ENCODE measurements around the gene DLK1.

The DLK1 gene

GRCh38 chr14:100736269-100737180 lies 9.8 kb downstream of the DLK1 start:
- Histone ChIP-seq H3K9me3 (no peaks in the 10 kb centered on the region), H3K4me3 (ENCODE audit: low read depth, low read length) (no peak overlapping the region), H3K27me3 (no peaks in the 10 kb centered on the region), H3K36me3 (peaks cover 39% of the 10 kb centered on the region), H3K4me1 (peaks cover 16% of the 10 kb centered on the region)
- TF ChIP-seq CTCF (IDR thresholded peaks at IDR 0.05; ENCODE audit: low read depth, low read length) = no peak
- peak; percentile 81 for DNase-seq

GRCh38 chr14:100737526-100737925 lies 10.8 kb downstream of the DLK1 start:
- Histone ChIP-seq H3K9me3 (no peaks in the 10 kb centered on the region), H3K4me3 (ENCODE audit: low read depth, low read length) (no peak overlapping the region), H3K27me3 (no peaks in the 10 kb centered on the region), H3K4me1 (peaks cover 10% of the 10 kb centered on the region), H3K36me3 (peaks cover 29% of the 10 kb centered on the region)
- TF ChIP-seq CTCF (IDR thresholded peaks at IDR 0.05; ENCODE audit: low read depth, low read length) = no peak
- DNase-seq = no peak

GRCh38 chr14:100738269-100738691 lies 11.6 kb downstream of the DLK1 start:
- Histone ChIP-seq H3K9me3 (no peaks in the 10 kb centered on the region), H3K27me3 (no peaks in the 10 kb centered on the region), H3K36me3 (peaks cover 22% of the 10 kb centered on the region), H3K4me3 (ENCODE audit: low read depth, low read length) (no peak overlapping the region), H3K4me1 (peaks cover 10% of the 10 kb centered on the region)
- TF ChIP-seq CTCF (IDR thresholded peaks at IDR 0.05; ENCODE audit: low read depth, low read length) = no peak
- no peak for DNase-seq

GRCh38 chr14:100738704-100739131 lies 12.0 kb downstream of the DLK1 start:
- no peaks in the 10 kb centered on the region for H3K27me3 ChIP-seq
- TF ChIP-seq CTCF (IDR thresholded peaks at IDR 0.05; ENCODE audit: low read depth, low read length) = no peak
- no peak overlapping the region for H3K4me3 ChIP-seq (ENCODE audit: low read depth, low read length)
- no peaks in the 10 kb centered on the region for H3K9me3 ChIP-seq
- H3K4me1 ChIP-seq = peaks cover 10% of the 10 kb centered on the region
- peaks cover 19% of the 10 kb centered on the region for H3K36me3 ChIP-seq
- DNase-seq = no peak

- TF ChIP-seq CTCF (IDR thresholded peaks at IDR 0.05; ENCODE audit: low read depth, low read length) = no peak
- Histone ChIP-seq H3K9me3 (no peaks in the 10 kb centered on the region), H3K36me3 (peaks cover 15% of the 10 kb centered on the region), H3K27me3 (no peaks in the 10 kb centered on the region), H3K4me1 (peaks cover 10% of the 10 kb centered on the region), H3K4me3 (ENCODE audit: low read depth, low read length) (no peak overlapping the region)
- DNase-seq = no peak
These were observed 12.6 kb downstream of the DLK1 start for GRCh38 chr14:100739306-100739705.

GRCh38 chr14:100740196-100740825 lies 13.6 kb downstream of the DLK1 start:
- Histone ChIP-seq H3K27me3 (no peaks in the 10 kb centered on the region), H3K4me1 (peaks cover 10% of the 10 kb centered on the region), H3K9me3 (no peaks in the 10 kb centered on the region), H3K4me3 (ENCODE audit: low read depth, low read length) (no peak overlapping the region), H3K36me3 (peaks cover 6% of the 10 kb centered on the region)
- TF ChIP-seq CTCF (IDR thresholded peaks at IDR 0.05; ENCODE audit: low read depth, low read length) = no peak
- no peak for DNase-seq

Measured in BE2C (cell line).